GM12801 (cell line): ENCODE measurements around the gene HIVEP2.

Source experiments
- CTCF ChIP-seq: IDR thresholded peaks from one replicate; pipeline ENCODE4 v1.5.1; 2011; ENCODE audit warnings: control low read depth; ENCODE audit not compliant: insufficient read length; ENCODE audit errors: extremely low read depth

Gene HIVEP2

GRCh38 chr6:142821164-142821716 lies 123.7 kb downstream of the HIVEP2 start:
- no peak for TF ChIP-seq CTCF

GRCh38 chr6:142820338-142821051 lies 124.5 kb downstream of the HIVEP2 start:
- no peak for TF ChIP-seq CTCF

GRCh38 chr6:142819603-142820337 lies 125.2 kb downstream of the HIVEP2 start:
- no peak for TF ChIP-seq CTCF

GRCh38 chr6:142816486-142816885 lies 128.5 kb downstream of the HIVEP2 start:
- TF ChIP-seq CTCF, result no peak

GRCh38 chr6:142816031-142816430 lies 128.9 kb downstream of the HIVEP2 start:
- no peak for TF ChIP-seq CTCF

- no peak for TF ChIP-seq CTCF
Observed at GRCh38 chr6:142811923-142812322, 133.1 kb downstream of the HIVEP2 start.

GRCh38 chr6:142810952-142811514 lies 133.9 kb downstream of the HIVEP2 start:
- TF ChIP-seq CTCF, result no peak
